Right ventricle myocardium inferior (tissue), 1 donor: ENCODE measurements around the gene RUNDC1. TPM values are rescaled to one million over a fixed set of nuclear protein-coding genes. Genes with fewer than 3 reads are reported as not detected.
"Not testable (repeated sequence)": the region's sequence is repeated elsewhere in the genome, so short reads cannot be mapped to it uniquely, and the experiment has no call there.

ENCODE experiments used
- ATAC-seq: fragments of 200-7000 bp; cut with Tn5 transposase; one replicate; pipeline ENCODE4 v1.9.1; 2020; ENCODE audit warnings: mild to moderate bottlenecking, moderate library complexity
- DNase-seq: peaks from one replicate; pipeline ENCODE4 v3.0.0; 2021; ENCODE audit errors: missing footprints
- intact Hi-C: fragments of 100-400 bp; cut with DNase I; formaldehyde crosslinking; loops from one replicate; pipeline ENCODE4 v1.11.0; 2022
- long read RNA-seq: library from polyadenylated mRNA; unstranded; transcript quantifications from one replicate; pipeline ENCODE4 v2.0.0, GENCODE V29; 2021
- total RNA-seq: library from RNA; stranded (reverse); fragmentation: NEBNext Ultra II Directional; extraction: Animal tissue kit (Norgen Biotek cat#: 25700); gene quantifications from one replicate; pipeline ENCODE4 v1.2.1, GENCODE V29; 2021
- donor health status: DM: no; HTN: yes; CAD: no; lungs with severe emphysema.

RUNDC1 gene
- 10.4 TPM for total RNA-seq
- long read RNA-seq, transcript RUNDC1-201 (5 exons, 3,828 nt) = major isoform, 8 of 12 reads
- long read RNA-seq, partial matches to known transcripts = 0 of 12 reads
- long read RNA-seq, other reads (novel, unspliced or antisense) = 2 of 12 reads

DNA sequence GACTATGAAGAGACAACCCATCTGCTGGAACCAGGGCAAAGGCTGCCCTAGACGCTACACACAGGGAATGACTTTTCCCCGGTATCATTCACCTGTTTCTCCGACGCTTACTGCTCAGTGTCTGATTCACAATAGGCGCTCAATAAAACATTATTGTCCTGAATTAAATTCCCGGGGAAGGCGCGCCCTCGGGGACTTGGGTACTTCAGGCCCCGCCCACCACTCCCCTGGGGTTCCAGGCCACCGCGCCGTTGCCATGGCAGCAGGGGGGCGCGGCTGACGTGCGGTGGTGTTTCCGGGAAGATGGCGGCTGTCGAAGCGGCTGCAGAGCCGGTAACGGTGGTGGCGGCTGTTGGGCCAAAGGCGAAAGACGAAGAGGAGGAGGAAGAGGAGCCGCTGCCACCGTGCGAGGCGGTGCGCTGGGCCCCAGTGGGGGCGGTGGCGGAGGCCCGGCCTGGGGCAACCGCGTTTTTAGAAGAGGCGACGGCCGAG is at the start of gene RUNDC1:
RUNDC1 (plus strand) TSS at position 292 of the 492 bp plus-strand sequence; CDS start at position 304, 12 bp downstream.
- DNase-seq (peak; percentile 97), ATAC-seq (peak; percentile 93)
- intact Hi-C loops = loop anchor here (1.0 kb wide), 1 partner anchor 18 kb away; the partner anchor contains the start of gene RPL27

DNA sequence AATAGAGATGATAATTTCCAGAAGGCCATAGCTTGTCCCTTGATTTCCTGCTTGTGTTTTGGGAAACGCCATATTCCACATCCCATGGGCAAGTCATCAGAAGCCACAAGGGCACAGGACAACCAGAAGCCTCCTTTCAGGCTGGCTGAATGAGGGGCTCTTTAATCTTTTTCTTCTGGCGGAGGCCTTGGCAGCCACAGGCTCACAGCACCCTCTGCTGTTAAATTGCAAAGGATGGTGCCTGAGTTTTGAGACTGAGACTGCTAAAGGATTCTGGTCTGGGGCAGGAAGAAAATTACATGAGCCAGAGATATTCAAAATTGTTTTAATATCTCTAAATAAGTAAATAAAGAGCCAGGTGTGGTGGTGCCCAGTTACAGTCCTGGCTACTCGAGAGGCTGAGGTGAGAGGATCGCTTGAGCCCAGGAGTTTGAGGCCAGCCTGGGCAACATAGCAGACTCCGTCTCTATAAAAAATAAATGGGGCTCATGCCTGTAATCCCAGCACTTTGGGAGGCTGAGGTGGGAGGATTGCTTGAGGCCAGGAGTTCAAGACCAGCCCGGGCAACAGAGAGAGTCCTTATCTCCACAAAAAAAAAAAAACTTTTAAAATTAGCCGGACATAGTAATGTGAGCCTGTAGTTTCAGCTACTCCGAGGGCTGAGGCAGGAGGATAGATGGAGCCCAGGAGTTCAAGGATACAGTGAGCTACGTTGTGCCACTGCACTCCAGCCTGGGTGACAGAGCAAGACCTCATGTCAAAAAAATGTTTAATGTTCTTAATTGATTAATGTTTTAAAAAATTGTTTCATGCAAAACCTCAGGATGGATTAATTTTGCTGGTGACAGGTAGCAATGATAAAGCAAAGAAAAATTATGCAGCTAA is 42.4 kb upstream of the RUNDC1 start:
- DNase-seq = no peak
- intact Hi-C loops = loop anchor here (1.0 kb wide), 1 partner anchor 95 kb away; no protein-coding TSS in a partner anchor

DNA sequence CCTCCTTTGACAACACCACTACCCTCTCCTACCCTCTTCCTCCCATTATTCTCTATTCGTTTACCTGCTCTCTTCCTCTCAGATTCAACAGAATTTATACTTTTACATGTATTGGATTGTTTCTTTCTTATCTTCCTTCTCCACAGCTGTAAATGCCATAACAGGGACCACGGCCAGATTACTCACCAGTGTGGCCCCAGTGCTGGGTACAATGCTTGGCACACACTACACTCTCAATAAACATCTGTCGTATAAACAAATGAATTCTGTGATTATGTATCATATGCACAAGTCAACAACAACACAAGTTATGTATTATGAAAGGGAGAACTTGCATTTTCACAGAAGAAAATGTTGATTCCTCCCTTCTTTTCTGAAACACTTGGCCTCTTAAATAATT is 36.2 kb upstream of the RUNDC1 start:
- DNase-seq (no peak), ATAC-seq (no peak)
- intact Hi-C loops = loop anchor here (10.0 kb wide), 1 partner anchor 229 kb away; no protein-coding TSS in a partner anchor

More for the DNA sequence above, 42.4 kb upstream of the RUNDC1 start:
- peak; percentile 65 for ATAC-seq

DNA sequence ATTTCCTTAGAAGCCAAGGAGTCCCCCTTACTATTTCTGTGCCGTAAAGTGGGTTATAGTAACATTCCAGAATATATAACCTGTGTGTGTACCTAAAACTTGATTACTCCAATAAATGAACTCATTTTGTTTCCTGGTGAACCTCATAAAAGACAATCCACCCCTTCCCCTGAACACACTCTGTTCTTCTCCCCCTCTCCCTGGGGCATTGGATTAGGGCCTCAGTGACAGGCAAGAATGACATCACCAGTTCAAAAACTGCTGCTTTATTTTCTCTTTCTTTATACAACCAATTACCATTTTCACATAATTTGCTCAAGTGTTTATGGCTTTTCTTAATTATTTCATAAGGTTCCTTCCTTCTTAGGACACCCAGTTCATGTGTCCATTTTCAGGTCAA is 33.6 kb upstream of the RUNDC1 start:
- intact Hi-C loops = loop anchor here (10.0 kb wide), 1 partner anchor 232 kb away; no protein-coding TSS in a partner anchor
- ATAC-seq = no peak
- no peak for DNase-seq

DNA sequence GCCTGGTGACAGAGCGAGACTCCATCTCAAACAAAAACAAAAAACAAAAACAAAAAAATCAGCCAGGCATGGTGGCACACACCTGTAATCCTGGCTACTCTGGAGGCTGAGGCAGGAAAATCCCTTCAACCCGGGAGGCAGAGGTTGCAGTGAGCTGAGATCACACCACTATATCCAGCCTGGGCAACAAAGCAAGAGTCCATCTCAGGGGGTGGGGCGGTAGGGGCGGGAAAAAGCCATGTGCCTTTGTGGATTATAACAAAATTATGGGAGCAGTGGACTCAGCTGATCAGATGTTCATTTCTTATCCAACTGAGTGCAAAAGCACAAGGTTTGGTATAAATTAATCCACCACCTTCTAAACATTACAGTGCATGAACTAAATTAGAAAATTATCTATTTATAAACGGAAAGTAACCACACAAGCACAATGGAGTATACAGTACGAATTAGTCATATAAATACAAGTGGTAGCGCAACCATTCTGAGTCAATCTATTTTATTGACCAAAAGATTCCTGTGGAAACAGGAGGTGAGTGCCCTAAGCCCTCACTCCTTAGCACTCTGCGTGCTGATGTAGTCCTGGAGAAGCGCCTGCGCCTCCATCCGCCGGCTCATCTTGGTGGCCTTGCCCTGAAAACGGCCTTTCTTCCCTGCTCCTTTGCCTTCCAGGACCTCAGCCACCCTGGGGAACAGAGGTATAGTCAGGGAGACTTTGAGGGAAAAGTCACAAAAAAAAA is 30.2 kb upstream of the RUNDC1 start:
- intact Hi-C loops = no loop called here
- no peak for DNase-seq
- no peak for ATAC-seq

DNA sequence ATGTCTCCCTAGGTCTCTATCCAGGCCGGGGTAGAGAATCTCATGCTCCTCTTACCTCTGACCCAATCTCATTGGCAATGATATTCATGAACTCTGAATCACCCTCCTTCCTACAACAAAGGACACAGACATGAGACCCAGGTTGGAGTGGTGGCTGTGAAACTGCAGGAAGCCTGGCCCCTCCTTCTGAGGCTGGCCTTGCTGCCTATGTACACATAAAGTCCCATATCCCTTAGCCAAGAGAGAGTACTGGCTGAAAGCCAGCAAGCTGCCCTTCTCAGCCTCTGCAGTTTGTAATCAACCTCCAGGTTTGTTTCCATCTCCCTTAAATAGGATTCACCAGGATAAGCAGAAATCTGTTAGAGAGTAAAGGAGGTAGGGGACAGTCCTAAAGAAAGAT is 26.7 kb upstream of the RUNDC1 start:
- intact Hi-C loops = no loop called here
- no peak for ATAC-seq
- DNase-seq = no peak

DNA sequence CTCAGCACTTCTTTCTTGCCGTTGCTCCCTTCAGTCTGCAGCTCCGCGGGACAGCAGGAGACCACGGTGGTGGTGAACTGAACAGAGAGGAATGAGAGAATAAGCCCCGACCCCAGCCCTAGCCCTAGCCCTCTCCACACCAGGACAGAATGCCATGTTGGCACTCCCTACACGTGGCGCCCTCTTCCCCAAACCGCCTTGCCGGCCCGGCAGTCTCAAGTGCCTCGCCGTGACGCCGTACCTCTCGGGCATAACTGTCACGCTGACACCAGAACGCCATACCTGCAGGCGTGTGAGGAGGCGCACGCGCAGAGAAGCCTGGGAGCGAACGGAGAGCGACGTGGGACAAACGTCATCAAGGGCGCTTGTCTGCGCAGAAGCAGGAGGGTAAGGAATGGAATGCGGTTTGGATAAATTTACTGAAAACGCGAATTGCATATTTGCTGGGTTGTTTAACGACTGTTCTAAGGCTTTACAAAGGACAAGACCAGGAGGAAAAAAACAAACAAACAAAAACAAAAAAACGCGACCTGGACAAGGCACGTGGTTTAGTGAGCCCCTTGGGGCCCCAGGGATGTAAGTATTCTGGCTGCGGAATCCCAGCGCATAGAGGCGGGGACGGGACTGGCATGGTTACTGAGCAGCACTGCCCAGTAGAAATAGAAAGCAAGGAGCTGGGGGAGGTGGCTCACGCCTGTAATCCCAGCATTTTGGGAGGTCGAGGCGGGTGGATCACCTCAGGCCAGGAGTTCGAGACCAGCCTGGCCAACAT is 16.0 kb upstream of the RUNDC1 start, which contains the start of gene AARSD1:
AARSD1 (minus strand) TSS at position 294 of the 772 bp plus-strand sequence; CDS start at position 280, 14 bp downstream.
- peak; percentile 94 for ATAC-seq
- intact Hi-C loops = no loop called here

DNA sequence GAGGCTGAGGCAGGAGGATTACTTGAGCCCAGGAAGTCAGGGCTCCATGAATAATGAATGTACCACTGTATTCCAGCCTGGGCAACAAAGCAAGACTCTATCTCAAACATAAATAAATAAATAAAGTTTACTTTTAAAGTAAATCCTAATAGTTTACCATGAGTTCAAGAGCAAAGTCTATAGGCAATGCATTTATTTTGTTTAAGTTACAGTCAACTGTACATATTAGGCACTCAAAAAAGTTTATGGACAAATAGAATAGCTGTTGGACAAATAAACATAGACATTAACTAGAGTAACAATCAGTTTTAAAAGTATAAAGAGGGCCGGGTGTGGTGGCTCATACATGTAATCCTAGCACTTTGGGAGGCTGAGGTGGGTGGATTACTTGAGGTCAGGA is 12.4 kb upstream of the RUNDC1 start:
- no peak for ATAC-seq
- no peak for DNase-seq
- intact Hi-C loops = no loop called here

More for the DNA sequence above, 16.0 kb upstream of the RUNDC1 start, which contains the start of gene AARSD1:
- peak; percentile 95 for DNase-seq

DNA sequence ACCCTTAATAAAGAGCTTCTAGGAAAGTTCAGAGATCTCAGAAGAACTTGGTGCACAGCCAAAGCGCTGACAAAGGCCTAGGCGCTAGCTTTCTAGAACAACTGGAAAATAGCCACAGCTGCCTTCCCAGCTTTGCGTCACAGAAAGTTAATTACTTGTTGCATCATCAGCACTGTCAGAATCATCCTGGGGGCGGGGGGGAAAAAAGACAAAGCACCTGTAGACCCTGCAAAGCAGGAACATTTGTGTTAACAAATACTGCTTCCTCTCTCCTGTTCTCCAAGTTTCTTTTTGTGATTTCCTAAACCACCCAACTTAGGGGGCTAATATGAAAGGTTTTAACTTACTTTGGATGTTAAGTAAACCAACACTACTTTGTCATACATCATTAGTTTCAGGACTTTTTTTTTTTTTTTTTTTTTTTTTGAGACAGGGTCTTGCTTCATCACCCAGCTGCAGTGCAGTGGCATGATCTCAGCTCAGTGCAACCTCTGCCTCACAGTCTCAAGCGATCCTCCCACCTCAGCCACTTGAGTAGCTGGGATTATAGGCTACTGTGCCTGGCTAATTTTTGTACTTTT is 11.3 kb upstream of the RUNDC1 start:
- ATAC-seq = no peak
- no peak for DNase-seq
- intact Hi-C loops = no loop called here

DNA sequence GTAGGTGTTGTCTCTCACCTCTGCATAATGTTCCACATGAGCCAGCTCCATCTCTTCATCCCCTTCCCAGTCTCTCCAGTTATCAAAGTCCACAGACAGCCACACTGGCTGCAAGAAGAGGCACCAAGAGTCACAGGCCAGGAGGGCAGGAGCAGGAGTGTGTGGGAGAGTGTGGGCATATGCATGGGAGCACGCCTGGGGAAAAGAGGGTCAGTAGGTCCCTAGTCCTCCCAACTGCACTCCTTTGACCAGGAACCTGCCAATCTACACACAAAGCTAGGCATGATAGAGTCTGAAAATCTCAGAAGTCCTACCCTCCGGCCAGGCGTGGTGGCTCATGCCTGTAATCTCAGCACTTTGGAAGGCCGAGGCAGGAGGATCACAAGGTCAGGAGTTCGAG is 8.8 kb upstream of the RUNDC1 start:
- DNase-seq = no peak
- intact Hi-C loops = no loop called here
- no peak for ATAC-seq

DNA sequence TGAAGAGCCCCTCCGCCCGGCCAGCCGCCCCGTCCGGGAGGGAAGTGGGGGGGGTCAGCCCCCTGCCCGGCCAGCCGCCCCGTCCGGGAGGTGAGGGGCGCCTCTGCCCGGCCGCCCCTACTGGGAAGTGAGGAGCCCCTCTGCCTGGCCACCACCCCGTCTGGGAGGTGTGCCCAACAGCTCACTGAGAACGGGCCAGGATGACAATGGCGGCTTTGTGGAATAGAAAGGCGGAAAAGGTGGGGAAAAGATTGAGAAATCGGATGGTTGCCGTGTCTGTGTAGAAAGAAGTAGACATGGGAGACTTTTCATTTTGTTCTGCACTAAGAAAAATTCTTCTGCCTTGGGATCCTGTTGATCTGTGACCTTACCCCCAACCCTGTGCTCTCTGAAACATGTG is 7.0 kb upstream of the RUNDC1 start:
- ATAC-seq, intact Hi-C loops, DNase-seq: not testable (repeated sequence)

DNA sequence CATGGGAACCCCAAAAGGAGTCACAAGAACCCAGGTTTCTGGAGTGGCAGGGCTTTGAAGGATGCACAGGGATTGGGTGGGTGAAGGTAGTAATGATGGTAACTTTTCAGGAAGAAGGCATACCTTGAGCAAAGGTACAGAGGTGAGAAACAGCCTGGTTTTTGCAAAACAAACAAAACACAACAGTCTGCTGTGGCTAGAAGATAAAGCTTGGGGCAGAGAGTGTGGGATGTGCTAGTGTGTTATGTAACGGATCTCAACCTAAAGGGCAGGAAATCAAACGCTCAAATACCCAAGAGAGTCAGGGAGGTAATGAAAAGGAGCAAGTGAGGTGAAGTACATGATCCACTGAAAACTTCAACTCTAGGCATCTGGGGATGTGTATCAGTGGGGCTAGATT is 5.1 kb upstream of the RUNDC1 start:
- intact Hi-C loops = no loop called here
- no peak for DNase-seq
- ATAC-seq = no peak

DNA sequence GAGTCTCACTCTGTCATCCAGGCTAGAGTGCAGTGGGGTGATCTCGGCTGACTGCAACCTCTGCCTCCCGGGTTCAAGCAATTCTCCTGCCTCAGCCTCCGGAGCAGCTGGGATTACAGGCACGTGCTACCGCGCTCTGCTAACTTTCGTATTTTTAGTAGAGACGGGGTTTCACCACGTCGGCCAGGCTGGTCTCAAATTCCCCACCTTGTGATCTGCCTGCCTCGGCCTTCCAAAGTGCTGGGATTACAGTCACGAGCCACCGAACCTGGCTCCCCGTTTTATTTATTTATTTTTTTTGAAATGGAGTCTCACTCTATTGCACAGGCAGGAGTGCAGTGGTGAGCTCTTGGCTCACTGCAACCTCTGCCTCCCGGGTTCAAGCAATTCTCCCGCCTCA is 4.7 kb upstream of the RUNDC1 start:
- DNase-seq, intact Hi-C loops, ATAC-seq: not testable (repeated sequence)

DNA sequence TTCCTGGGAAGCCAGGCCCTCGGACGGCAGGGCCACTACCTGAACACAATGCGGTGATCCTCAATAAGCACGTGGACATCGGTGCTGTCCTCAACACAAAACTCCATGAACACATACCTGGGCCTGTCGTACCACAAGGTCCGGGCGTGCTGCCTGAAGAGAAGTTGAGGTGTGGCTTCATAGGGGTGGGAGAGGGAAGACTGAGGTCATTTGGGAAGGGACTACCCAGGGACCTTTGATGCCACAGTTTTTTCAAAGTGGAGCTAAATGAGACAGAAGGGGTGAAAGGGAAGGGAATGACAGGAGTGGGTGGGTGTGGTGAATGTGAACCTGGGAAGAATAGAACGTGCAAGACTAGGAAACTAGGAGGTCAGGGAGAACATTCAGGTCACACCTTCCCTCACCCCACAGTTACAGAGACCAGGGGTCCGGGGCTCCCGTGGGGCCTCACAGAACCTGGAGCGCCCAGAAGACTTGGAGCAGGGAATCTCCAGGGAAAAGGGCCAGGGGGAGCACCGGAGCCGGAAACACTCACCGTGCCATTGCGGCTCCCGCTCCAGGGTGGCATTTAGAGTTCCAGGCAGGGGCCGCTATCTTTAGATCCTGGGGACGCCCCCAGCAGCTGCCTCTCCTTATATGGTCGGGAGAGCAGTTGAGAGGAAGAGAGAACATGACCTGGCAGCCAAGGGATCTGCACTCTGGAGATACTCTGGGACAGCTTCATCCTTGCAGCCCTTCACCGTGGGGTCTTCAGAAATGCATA is 673 bp upstream of the RUNDC1 start, which contains the start of gene PTGES3L:
PTGES3L (minus strand) TSS at position 570 of the 763 bp plus-strand sequence; CDS start at position 543, 27 bp downstream.
- DNase-seq (peak; percentile 80), ATAC-seq (peak; percentile 80)
- intact Hi-C loops = loop anchor here (1.0 kb wide), 1 partner anchor 19 kb away; the partner anchor contains the start of gene RPL27

DNA sequence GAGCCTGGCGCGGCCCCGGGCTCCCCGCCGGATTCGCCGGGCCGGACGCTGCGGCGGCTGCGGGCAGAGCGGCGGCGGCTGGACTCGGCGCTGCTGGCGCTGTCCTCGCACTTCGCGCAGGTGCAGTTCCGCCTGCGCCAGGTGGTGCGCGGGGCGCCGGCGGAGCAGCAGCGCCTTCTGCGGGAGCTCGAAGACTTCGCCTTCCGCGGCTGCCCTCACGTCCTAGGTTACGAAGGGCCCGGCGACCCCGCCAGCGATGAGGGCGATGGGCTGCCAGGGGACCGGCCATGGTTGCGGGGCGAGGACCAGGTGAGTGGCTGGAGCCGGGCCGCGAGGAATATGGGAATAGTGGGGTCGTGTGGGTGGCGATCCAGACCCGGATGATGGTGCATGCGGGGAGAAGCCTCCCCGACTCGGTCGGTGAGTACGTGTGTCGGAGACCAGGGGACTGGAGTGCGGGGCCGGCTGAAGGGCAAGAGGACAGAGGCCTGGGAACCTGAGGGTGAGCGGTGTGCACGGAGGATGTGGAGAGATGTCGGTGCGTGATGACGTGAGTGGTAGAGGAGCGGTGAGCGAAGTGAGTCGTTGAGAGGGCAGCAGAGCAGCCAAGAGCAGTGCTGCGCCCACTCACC is 517 bp downstream of the RUNDC1 start:
- intact Hi-C loops = loop anchor here (1.0 kb wide), 1 partner anchor 17 kb away; the partner anchor contains the start of gene RPL27
- DNase-seq = no peak

DNA sequence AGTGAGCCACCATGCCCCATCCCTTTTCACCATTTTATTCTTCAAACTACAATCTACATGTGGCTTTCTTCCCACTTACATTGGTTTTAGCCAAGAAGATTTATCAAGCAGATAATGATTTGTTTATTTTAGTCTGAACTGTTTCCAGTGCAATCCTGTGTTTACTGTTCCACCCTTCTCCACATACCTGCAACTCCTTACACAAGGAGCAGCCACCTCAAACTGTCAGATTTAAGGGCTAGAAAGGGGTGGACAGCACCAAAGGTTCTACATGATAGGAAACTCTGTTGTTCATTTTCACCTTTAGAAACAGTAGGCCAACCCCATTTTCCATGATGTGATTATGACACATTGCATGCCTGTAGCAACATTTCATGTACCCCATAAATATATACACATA is 1.9 kb downstream of the RUNDC1 start:
- no peak for DNase-seq
- intact Hi-C loops = no loop called here
- ATAC-seq = no peak

More for the DNA sequence above, 517 bp downstream of the RUNDC1 start:
- ATAC-seq = peak; percentile 33
